Measurements from ENCODE around the gene KRTAP10-5.
A peak's percentile ranks its signal among the peaks of the same experiment; 100 is the strongest.
"Not testable (repeated sequence)": the region's sequence is repeated elsewhere in the genome, so short reads cannot be mapped to it uniquely, and the experiment has no call there.

The KRTAP10-5 gene

DNA sequence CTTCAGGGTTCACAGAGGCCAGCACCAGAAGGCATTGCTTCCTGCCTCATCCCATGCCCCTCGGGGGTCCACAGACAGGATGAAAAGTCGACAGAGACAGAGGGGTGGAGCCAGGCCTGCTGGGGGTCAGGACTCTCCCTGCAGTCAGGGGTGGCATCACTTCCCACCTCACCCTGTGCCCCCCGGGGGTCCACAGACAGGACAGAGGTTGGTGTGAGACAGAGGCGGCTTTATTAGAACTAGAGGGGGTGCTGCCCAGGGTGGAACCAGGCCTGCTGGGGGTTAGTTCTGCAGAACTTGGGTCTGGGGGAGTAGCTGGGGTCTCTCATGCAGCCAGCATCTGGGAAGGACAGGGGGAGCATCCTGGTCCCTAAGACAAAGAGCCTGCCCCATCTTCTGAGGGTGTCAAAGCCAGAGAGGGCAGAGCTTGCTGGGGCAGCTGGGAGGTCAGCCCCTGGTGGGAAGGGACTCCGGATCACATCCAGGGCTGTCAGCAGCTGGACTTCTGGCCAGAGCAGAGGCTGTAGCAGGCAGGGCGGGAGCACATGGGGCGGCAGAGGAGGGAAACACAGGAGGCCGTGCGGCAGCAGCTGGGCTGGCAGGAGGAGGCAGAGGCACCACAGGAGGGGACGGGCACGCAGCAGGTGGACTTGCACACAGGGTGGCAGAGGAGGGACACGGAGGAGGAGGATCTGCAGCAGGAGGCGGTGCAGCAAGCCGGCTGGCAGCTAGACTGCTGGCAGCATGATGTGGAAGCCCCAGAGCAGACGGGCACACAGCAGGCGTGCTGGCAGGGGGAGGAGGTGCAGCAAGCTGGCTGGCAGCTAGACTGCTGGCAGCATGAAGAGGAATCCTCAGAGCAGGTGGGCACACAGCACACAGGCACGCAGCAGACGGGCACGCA, 10.7 kb upstream of the KRTAP10-5 start:
- DNase-seq (ENCODE audit: low read depth) = not testable (repeated sequence)

DNA sequence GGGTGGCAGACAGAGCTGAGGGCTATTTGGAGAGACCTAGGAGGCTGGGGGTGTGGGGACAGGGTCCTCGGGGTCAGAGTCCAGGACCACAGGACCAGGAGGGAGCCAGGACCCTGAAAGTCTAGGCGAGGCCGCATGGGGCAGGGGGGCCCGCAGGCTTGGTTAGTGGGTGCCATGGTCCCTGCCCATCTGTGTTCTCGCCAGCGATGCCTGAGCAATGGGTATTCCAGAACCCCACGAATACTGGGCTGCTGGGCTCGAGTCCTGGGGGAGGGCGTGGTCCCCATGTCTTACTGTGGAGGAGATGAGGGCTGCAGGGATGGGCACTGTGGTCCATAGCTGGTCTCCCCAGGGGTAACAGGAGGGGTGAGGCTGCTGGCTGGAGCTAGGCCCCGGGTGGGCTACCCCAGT, 9.9 kb upstream of the KRTAP10-5 start:
- DNase-seq (ENCODE audit: low read depth) = no peak

DNA sequence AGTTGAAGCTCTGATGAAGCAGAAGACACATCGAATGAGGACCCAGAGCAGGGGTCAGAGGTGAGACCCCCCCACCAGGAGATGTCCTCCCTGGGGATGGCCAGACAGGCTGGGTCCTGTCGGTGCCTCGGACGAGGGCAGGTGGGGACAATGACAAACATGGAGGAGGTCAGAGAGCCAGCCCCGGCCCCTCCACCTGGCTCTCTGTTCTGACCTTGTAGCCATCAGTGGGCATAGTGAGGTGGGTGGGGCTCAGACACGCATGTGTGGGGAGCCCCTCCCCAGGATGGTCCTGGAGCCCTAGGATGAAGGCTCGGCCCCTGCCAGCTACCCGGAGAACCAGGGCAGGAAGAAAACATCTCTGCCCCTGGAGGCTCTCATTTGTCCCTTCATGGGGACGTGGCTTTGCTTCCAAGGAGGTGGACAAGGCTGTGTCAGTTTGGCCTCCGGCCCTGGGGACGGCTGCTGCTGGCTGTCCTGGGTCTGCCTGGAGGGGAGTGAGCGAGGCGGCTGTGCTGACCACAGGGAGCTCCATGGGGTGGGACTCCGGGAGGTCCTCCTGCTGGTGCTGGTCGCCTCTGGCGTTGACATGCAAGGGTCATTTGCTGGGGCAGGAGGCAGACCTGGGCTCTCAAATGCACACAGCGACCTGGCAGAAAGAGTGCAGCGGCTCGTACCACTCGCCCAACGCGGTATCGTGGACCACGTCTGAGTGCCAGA, 9.3 kb upstream of the KRTAP10-5 start:
- no peak for DNase-seq (ENCODE audit: low read depth)

DNA sequence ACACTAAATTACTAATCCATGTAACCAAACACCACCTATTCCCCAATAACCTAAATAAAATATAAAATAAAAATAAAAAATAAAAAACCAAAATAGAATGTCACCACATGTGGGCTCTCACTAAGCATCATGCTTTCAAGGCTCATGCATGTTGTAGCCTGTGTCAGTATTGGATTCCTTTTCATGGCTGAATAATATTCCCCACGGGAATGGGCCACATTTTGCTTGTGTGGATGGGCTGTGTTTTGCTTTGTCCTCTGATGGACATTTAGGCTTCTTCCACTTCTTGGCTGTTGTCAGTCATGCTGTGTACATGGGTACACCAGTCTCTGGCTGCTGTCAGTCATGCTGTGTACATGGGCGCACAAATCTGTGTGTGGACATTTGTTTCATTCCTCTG, 8.7 kb upstream of the KRTAP10-5 start:
- DNase-seq (ENCODE audit: low read depth) = no peak

DNA sequence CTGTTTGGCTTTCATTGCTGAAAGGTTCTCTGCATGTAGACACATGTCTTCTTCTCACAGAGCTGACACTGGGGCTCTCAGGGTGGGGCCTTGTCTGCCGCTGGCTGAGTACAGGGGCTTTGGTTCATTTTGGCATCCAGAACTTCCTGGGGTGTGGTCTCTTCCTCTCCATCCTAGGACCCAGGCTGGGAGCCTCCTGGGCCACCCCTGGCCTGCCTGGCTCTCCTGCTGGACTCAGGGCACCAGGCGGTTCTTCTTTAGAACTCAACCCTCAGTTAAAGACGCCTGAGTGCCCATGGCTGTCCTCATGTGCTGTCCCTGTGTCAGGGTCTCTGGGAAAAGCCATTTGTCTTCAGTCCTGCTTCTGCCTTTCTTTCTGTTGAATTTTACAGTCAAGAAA, 5.5 kb upstream of the KRTAP10-5 start:
- no peak for DNase-seq (ENCODE audit: low read depth)

DNA sequence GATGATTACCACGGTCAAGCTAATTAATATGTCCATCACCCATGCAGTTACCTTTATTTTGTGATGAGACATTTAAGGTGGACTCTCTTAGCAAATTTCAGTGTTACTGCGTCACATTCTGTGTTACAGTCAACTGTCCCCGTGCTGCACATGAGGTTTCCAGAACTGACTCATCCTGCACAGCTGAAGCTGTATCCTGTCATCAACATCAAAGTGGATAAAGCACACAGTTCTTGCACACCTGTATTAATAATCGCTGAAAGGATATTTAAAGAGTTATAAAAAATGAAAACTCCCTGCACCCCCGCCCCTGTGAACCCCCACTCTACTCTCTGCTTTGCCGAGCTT, 3.4 kb upstream of the KRTAP10-5 start:
- DNase-seq (ENCODE audit: low read depth) = no peak

DNA sequence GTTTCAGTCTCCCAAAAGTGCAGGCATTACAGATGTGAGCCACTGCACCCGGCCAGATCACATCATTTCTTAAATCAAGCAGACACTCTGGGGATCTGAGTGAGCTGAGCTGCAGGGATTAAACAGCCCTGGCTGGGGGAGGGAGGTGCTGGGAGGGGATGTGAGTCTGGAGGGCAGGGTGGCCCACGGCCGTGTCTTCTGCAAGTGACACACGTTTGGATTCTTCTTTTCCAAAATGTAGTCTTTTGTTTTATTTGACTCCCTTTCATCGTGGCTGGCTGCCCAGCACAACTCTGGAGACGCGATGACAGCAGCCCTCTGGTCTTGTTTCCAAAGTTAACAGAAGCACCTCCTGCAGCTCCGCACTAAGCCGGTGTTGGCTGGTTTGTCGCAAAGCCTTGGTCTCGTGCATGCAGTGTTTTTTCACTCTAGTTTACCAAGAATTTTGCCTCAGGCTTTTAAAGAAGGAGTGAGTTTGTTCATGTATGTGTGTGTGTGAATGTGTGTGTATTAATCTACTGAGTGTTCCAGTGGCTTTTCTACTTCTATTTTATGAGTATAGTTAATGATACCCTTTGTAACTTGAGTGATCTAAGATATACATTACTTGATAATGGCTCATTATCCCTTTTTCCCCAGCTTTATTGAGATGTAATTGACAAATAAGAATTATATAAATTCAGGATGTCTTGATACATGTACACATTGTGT, 2.8 kb upstream of the KRTAP10-5 start:
- DNase-seq (ENCODE audit: low read depth) = no peak

DNA sequence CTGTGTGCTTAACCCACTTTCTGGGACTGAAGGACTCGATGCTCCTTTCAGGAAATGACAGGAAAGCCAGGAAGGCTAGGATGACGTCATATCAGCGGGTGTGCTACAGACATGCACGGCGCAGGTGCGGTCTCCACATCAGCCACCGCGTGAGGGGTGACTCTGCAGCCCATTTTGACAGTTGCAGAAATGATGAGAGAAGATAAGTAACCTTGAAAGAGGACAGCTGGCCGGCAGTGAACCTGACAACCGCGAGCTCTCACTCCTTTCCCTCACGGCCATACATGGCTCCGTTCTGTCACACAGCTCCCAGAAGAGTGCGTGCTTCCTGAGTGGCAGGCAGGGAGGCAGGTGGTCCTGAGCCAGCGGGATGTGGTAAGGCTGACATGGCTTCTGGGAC, 1.7 kb upstream of the KRTAP10-5 start:
- DNase-seq (ENCODE audit: low read depth) = no peak

DNA sequence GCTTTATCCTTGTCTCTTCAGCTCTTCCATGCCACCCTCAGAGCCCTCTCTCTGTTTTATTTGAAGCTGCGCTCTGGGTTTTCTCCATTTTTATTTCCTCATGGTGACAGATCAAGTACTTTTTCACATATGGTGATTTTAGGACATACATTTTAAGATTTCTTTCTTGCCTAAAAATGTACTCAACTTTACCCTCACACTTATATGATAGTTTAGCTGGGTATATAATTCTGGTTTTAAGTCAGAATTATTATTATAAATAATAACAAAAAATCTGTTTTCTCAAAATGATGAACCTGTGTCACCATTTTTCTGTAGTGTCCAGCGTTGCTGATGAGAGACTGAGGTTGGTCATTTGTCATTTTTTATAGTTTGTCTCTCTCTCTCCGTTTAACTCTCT, 754 bp upstream of the KRTAP10-5 start:
- DNase-seq (ENCODE audit: low read depth) = no peak

DNA sequence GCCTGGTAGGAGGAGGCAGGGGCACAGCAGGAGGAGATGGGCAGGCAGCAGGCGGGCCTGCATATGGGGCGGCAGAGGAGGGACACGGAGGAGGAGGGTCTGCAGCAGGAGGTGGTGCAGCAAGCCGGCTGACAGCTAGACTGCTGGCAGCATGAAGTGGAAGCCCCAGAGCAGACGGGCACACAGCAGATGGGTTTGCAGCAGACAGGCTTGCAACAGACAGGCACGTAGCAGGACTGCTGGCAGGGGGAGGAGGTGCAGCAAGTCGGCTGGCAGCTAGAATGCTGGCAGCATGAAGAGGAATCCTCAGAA, 615 bp downstream of the KRTAP10-5 start:
- DNase-seq (ENCODE audit: low read depth) = no peak

DNA sequence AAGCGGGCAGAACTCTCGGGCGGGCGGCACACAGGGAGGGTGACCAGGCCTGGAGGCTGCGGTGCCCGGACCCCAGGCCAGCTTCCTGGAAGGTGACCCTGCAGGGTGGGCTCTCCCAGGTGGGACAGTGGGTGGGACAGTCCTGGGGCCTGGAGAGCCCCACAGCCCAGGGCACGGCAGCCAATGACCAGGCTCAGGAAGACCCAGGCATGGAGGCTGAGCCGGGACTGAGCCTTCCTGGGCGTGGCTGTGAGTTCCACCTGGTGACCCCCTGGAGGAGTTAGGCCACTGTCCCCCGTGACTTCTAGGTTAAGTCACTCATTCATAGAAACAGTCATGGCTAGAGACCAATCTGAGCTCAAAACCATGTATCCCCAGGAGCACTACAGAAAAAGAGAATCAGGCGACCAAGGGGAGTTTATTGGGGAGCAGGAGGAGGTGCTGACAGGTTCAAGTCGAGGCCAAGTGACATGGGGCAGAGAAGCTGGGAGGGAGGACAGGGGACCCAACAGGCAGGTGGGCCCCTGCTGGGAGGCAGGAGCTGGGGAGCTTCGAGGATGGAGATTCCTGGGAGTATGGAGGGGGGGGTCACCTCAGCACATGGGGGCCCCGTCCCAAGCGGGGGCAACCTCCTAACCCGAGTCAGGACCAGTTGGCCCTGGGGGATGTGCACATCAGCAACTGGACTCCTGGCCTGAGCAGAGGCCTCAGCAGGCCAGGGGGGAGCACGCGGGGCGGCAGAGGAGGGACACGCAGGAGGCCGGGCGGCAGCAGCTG, 1.2 kb downstream of the KRTAP10-5 start:
- DNase-seq (ENCODE audit: low read depth) = no peak

DNA sequence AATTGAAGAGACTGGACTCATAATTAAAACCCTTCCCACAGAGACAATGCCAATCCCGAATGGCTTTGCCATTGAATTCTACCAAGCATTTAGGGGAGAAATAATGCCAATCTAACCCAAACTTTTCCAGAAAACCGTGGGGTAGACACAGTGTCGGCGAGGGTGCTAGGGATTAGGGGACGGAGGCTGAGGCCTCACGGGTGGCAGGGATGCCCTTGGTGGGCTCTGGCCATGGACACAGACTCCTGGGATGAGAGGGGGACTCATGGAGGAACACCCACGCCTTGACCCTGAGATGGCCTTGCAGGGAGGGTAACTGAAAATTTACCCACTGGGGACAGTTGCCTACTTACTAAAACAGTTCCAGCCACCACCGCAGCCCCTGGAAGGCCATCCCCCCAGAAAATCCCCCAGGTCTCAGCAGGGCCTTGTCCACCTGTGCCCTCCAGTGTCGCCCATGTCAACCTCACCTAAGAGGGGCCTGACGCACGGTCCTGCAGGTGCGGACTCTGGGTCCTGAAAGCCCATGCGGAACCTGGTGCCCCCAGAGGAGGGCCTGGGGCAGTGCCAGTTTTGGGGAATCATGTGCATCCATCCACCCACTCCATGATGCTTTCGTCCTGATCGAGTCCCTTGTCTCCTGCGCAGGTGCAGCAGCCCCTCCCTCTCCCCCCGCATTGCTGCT, 1.9 kb downstream of the KRTAP10-5 start:
- DNase-seq (ENCODE audit: low read depth) = no peak

DNA sequence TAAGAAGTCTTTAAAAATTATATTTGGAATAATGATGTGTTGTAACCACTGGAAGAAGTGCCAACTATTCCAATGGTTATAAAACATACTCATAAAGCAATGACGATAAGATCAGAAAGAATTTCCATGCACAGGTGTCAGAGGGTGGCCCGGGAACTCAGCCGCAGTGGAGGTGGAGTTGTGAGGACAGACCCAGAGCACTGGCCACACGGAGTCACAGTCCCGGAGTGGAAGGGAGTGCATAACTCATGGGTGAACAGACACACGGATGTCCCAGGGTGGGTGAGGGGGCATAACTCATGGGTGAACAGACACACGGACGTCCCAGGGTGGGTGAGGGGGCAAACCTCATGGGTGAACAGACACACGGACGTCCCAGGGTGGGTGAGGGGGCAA, 4.4 kb downstream of the KRTAP10-5 start:
- DNase-seq (ENCODE audit: low read depth) = no peak

DNA sequence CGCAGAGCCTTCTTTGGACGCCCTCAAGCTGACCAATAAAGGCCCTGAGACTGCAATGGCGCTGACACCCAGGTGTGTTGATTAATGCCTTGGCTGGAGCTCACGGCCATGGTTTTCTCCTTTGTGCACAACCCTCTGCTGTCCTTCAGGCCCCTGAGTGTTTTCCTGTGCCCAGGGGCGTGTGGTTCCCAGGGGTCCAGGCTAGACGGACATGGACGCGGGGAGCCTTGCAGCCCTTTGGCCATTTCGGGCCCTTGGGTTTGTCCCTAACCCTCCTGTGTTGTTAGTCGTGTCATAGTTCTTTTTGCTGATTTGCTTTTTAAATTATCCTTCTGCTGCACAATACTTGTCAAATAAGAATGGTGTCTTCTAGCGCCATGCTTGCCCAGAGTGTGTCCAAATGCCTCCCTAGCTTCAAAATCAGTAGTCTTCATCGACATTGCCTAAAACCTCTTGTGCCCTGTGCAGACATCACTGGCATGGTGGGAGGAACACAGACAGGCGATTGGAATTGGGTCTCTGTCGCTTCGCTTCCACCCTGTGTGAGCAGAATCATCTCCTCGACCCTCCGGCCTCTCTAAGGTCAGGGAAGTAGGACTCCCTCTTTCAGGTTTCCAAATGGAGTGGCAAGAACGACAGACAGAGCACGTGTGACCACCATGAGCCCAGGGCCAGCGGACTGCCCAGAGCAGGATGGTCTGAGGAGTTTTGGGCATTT, 4.9 kb downstream of the KRTAP10-5 start:
- no peak for DNase-seq (ENCODE audit: low read depth)

DNA sequence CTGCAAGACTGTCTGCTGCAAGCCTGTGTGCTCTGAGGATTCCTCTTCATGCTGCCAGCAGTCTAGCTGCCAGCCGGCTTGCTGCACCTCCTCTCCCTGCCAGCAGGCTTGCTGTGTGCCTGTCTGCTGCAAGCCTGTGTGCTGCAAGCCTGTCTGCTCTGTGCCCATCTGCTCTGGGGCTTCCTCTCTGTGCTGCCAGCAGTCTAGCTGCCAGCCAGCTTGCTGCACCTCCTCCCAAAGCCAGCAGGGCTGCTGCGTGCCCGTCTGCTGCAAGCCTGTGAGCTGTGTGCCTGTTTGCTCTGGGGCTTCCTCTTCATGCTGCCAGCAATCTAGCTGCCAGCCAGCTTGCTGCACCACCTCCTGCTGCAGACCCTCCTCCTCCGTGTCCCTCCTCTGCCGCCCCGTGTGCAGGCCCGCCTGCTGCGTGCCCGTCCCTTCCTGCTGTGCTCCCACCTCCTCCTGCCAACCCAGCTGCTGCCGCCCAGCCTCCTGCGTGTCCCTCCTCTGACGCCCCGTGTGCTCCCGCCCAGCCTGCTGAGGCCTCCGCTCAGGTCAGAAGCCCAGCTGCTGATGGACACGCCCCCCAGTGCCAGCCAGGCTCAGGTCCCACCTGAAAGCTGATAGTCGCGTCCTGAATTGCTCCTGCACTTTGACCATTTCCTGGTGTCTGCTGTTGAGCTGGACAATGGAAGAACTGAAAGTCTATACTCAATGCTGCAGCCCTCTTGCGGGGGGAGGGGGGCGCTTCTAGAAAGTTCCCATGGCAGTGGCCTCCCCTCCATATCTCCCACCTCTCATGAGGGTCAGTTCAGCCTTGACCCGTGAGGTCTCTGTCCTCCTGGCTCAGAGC, 5.7 kb downstream of the KRTAP10-5 start:
- DNase-seq (ENCODE audit: low read depth) = no peak

DNA sequence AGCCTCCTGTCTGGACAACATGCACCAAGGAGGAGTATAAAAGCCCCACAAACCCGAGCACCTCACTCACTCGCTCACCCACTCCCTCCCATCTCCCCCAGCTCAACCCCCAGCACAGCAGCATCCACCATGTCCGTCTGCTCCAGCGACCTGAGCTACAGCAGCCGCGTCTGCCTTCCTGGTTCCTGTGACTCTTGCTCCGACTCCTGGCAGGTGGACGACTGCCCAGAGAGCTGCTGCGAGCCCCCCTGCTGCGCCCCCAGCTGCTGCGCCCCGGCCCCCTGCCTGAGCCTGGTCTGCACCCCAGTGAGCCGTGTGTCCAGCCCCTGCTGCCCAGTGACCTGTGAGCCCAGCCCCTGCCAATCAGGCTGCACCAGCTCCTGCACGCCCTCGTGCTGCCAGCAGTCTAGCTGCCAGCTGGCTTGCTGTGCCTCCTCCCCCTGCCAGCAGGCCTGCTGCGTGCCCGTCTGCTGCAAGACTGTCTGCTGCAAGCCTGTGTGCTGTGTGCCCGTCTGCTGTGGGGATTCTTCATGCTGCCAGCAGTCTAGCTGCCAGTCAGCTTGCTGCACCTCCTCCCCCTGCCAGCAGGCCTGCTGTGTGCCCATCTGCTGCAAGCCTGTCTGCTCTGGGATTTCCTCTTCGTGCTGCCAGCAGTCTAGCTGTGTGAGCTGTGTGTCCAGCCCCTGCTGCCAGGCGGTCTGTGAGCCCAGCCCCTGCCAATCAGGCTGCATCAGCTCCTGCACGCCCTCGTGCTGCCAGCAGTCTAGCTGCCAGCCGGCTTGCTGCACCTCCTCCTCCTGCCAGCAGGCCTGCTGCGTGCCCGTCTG, 6.6 kb downstream of the KRTAP10-5 start, which contains the start of gene KRTAP10-4:
KRTAP10-4 (plus strand) TSS at position 100 of the 827 bp plus-strand sequence; CDS start at position 130, 30 bp downstream.
- DNase-seq (ENCODE audit: low read depth) = not testable (repeated sequence)

DNA sequence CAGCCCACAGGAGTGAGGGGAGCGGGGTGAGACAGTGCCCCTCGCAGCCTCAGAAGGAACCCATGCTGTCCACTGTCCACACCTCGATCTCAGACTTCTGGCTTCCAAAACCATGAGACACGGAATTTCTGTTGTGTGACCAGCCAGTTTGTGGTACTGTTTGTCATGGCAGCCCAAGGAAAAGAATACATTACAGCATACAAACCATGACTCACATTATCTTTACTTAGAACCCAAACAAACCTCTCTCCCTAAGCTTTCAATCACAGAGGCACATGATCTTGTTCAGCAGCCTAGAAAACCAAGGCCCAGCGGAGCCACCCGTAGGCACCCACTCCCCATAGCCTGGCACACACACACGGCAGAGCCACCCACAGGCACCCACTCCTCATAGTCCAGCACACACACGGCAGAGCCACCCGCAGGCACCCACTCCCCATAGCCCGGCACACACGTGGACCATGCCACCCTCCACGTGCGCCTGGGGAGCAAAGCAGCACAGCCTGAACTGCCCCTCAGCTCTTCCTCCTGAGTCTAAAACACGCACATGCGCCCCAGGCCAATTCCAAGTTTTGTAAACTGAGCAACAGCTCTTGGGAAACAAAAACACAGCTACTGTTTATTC, 7.3 kb downstream of the KRTAP10-5 start:
- DNase-seq (ENCODE audit: low read depth) = peak; percentile 7

All from iris pigment epithelial cell (primary cell).